ENCODE data around the gene CD82. TPM values are rescaled to one million over a fixed set of nuclear protein-coding genes. Genes with fewer than 3 reads are reported as not detected.

The CD82 gene
- total RNA-seq, 1 experiment from 2014 or later: 30.7 TPM

- no peak overlapping the region for H2AFZ ChIP-seq
- intact Hi-C loops (cut with micrococcal nuclease; ENCODE audit: unreplicated experiment): no loop called here
- H3F3A ChIP-seq (ENCODE audit: insufficient read depth, low read depth): no peaks in the 10 kb centered on the region
- TF ChIP-seq CTCF (conservative IDR thresholded peaks at IDR 0.05) (no peak), EZH2 (IDR thresholded peaks at IDR 0.05; ENCODE audit: low read depth) (no peak)
- no peak overlapping the region for H3K4me2 ChIP-seq
- POLR2A ChIA-PET (ENCODE audit: unreplicated experiment): no interaction called here
- no peaks in the 10 kb centered on the region for H3K36me3 ChIP-seq (ENCODE audit: low read depth)
- no peaks in the 10 kb centered on the region for H3K9me3 ChIP-seq (ENCODE audit: insufficient read depth, low read depth)
- no peak overlapping the region for H3K4me3 ChIP-seq
- H3K27ac ChIP-seq: no peak overlapping the region
- H3K79me2 ChIP-seq (ENCODE audit: low read depth): no peaks in the 10 kb centered on the region
- H4K20me1 ChIP-seq (ENCODE audit: insufficient read depth): no peaks in the 10 kb centered on the region
- DNase-seq: no peak
- BruUV-seq (replicated peaks): no TSS peak
- peaks cover 64% of the 10 kb centered on the region for H3K27me3 ChIP-seq (ENCODE audit: insufficient read depth, low read depth)
- CTCF ChIA-PET: no interaction called here
- no peaks in the 10 kb centered on the region for H3K4me1 ChIP-seq (replicated peaks; ENCODE audit: insufficient read depth)
- H3K9me2 ChIP-seq (ENCODE audit: insufficient read depth): no peaks in the 10 kb centered on the region
These were observed 62.7 kb downstream of the CD82 start for GRCh38 chr11:44627911-44628729.

- intact Hi-C loops (cut with micrococcal nuclease; ENCODE audit: unreplicated experiment): no loop called here
- H3K27ac ChIP-seq: no peak overlapping the region
- DNase-seq: no peak
- ChIA-PET POLR2A (ENCODE audit: unreplicated experiment) (no interaction called here), CTCF (no interaction called here)
- no peaks in the 10 kb centered on the region for H3F3A ChIP-seq (ENCODE audit: insufficient read depth, low read depth)
- TF ChIP-seq CTCF (conservative IDR thresholded peaks at IDR 0.05) (no peak), EZH2 (IDR thresholded peaks at IDR 0.05; ENCODE audit: low read depth) (no peak)
- H3K9me2 ChIP-seq (ENCODE audit: insufficient read depth): no peaks in the 10 kb centered on the region
- H3K4me2 ChIP-seq: no peak overlapping the region
- no peaks in the 10 kb centered on the region for H3K36me3 ChIP-seq (ENCODE audit: low read depth)
- no peaks in the 10 kb centered on the region for H3K4me1 ChIP-seq (replicated peaks; ENCODE audit: insufficient read depth)
- no peak overlapping the region for H3K4me3 ChIP-seq
- H2AFZ ChIP-seq: no peak overlapping the region
- H3K27me3 ChIP-seq (ENCODE audit: insufficient read depth, low read depth): peaks cover 68% of the 10 kb centered on the region
- no peaks in the 10 kb centered on the region for H4K20me1 ChIP-seq (ENCODE audit: insufficient read depth)
- no peaks in the 10 kb centered on the region for H3K9me3 ChIP-seq (ENCODE audit: insufficient read depth, low read depth)
- BruUV-seq (replicated peaks): no TSS peak
- H3K79me2 ChIP-seq (ENCODE audit: low read depth): no peaks in the 10 kb centered on the region
These were observed 63.6 kb downstream of the CD82 start for GRCh38 chr11:44628730-44629700.

GRCh38 chr11:44629732-44630345, 64.4 kb downstream of the CD82 start:
- no peak for TF ChIP-seq CTCF (conservative IDR thresholded peaks at IDR 0.05)
- no peaks in the 10 kb centered on the region for H3F3A ChIP-seq (ENCODE audit: insufficient read depth, low read depth)
- BruUV-seq (replicated peaks): no TSS peak
- no peaks in the 10 kb centered on the region for H4K20me1 ChIP-seq (ENCODE audit: insufficient read depth)
- H3K9me3 ChIP-seq (ENCODE audit: insufficient read depth, low read depth): no peaks in the 10 kb centered on the region
- H3K4me1 ChIP-seq (replicated peaks; ENCODE audit: insufficient read depth): no peaks in the 10 kb centered on the region
- no peak for DNase-seq
- no peak overlapping the region for H3K27ac ChIP-seq
- POLR2A ChIA-PET (ENCODE audit: unreplicated experiment): no interaction called here
- no peak overlapping the region for H2AFZ ChIP-seq
- intact Hi-C loops (cut with micrococcal nuclease; ENCODE audit: unreplicated experiment): no loop called here
- H3K4me2 ChIP-seq: no peak overlapping the region
- H3K4me3 ChIP-seq: no peak overlapping the region
- no peaks in the 10 kb centered on the region for H3K36me3 ChIP-seq (ENCODE audit: low read depth)
- CTCF ChIA-PET: no interaction called here
- H3K27me3 ChIP-seq (ENCODE audit: insufficient read depth, low read depth): peaks cover 72% of the 10 kb centered on the region
- H3K79me2 ChIP-seq (ENCODE audit: low read depth): no peaks in the 10 kb centered on the region
- no peaks in the 10 kb centered on the region for H3K9me2 ChIP-seq (ENCODE audit: insufficient read depth)
